ENCODE data around the gene COBL. TPM values are rescaled to one million over a fixed set of nuclear protein-coding genes. Genes with fewer than 3 reads are reported as not detected.

COBL gene
- total and polyA plus RNA-seq, 2 experiments from 2014 or later = not detected

- H3K9ac ChIP-seq = no peak overlapping the region
- H3K4me1 ChIP-seq (ENCODE audit: insufficient read depth) = no peaks in the 10 kb centered on the region
- no peak for DNase-seq
- H4K20me1 ChIP-seq (ENCODE audit: insufficient read depth) = no peaks in the 10 kb centered on the region
- H3K27me3 ChIP-seq (replicated peaks; ENCODE audit: insufficient read depth) = no peaks in the 10 kb centered on the region
- no peak overlapping the region for H3K27ac ChIP-seq
- no peak overlapping the region for H2AFZ ChIP-seq
- no peaks in the 10 kb centered on the region for H3K36me3 ChIP-seq (ENCODE audit: low read depth)
- no peaks in the 10 kb centered on the region for H3K79me2 ChIP-seq (ENCODE audit: insufficient read depth)
- in situ Hi-C loops (cut with MboI) = loop anchor here (10.0 kb wide), 1 partner anchor 339 kb away; no protein-coding TSS in a partner anchor
- H3K4me3 ChIP-seq = no peak overlapping the region
- no peak for TF ChIP-seq EZH2 (IDR thresholded peaks at IDR 0.05; ENCODE audit: insufficient read depth, poor library complexity, severe bottlenecking)
- TF ChIP-seq EZH2phosphoT487 (IDR thresholded peaks at IDR 0.05; ENCODE audit: insufficient read depth, low read depth) = no peak
- no peaks in the 10 kb centered on the region for H3F3A ChIP-seq (ENCODE audit: insufficient read depth)
- H3K9me3 ChIP-seq (ENCODE audit: low read depth) = no peaks in the 10 kb centered on the region
- H3K9me2 ChIP-seq (ENCODE audit: insufficient read depth) = no peaks in the 10 kb centered on the region
- WGBS, 2 experiments (ENCODE audit: low coverage in 1 of 2, low lambda C conversion rate in 2 of 2, missing lambda C conversion rate in 2 of 2) = 27% methylated on average over 4 of the region's 4 CpGs
- H3K4me2 ChIP-seq (ENCODE audit: unreplicated experiment) = no peak overlapping the region
Observed at GRCh38 chr7:51134013-51134441, 182.6 kb downstream of the COBL start.

DNA sequence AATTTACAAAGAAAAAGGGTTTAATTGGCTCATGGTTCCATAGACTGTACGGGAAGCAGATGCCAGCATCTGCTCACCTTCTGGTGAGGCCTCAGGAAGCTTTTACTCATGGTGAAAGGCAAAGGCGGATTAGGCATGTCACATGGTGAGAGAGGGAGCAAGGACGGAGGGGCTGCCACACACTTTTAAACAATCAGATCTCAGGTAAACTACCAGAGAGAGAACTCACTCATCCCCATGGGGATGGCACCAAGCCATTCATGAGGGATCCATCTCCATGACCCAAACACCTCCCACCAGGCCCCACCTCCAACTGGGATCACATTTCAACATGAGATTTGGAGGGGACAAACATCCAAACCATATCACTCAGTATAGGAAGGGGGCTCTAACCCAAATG, 183.9 kb downstream of the COBL start:
- no peak for TF ChIP-seq EZH2 (IDR thresholded peaks at IDR 0.05; ENCODE audit: insufficient read depth, poor library complexity, severe bottlenecking)
- TF ChIP-seq EZH2phosphoT487 (IDR thresholded peaks at IDR 0.05; ENCODE audit: insufficient read depth, low read depth) = no peak
- Histone ChIP-seq H4K20me1 (ENCODE audit: insufficient read depth) (no peaks in the 10 kb centered on the region), H3K9me2 (ENCODE audit: insufficient read depth) (no peaks in the 10 kb centered on the region), H2AFZ (no peak overlapping the region), H3K79me2 (ENCODE audit: insufficient read depth) (no peaks in the 10 kb centered on the region), H3K27ac (no peak overlapping the region), H3K9me3 (ENCODE audit: low read depth) (no peaks in the 10 kb centered on the region), H3K4me2 (ENCODE audit: unreplicated experiment) (no peak overlapping the region), H3K4me3 (no peak overlapping the region), H3K27me3 (replicated peaks; ENCODE audit: insufficient read depth) (no peaks in the 10 kb centered on the region), H3F3A (ENCODE audit: insufficient read depth) (no peaks in the 10 kb centered on the region), H3K4me1 (ENCODE audit: insufficient read depth) (no peaks in the 10 kb centered on the region), H3K9ac (no peak overlapping the region), H3K36me3 (ENCODE audit: low read depth) (no peaks in the 10 kb centered on the region)
- WGBS, 2 experiments (ENCODE audit: low coverage in 1 of 2, low lambda C conversion rate in 2 of 2, missing lambda C conversion rate in 2 of 2) = 77 to 90% methylated on average over 3 of the region's 3 CpGs
- DNase-seq = no peak
- in situ Hi-C loops (cut with MboI) = loop anchor here (10.0 kb wide), 1 partner anchor 338 kb away; no protein-coding TSS in a partner anchor

DNA sequence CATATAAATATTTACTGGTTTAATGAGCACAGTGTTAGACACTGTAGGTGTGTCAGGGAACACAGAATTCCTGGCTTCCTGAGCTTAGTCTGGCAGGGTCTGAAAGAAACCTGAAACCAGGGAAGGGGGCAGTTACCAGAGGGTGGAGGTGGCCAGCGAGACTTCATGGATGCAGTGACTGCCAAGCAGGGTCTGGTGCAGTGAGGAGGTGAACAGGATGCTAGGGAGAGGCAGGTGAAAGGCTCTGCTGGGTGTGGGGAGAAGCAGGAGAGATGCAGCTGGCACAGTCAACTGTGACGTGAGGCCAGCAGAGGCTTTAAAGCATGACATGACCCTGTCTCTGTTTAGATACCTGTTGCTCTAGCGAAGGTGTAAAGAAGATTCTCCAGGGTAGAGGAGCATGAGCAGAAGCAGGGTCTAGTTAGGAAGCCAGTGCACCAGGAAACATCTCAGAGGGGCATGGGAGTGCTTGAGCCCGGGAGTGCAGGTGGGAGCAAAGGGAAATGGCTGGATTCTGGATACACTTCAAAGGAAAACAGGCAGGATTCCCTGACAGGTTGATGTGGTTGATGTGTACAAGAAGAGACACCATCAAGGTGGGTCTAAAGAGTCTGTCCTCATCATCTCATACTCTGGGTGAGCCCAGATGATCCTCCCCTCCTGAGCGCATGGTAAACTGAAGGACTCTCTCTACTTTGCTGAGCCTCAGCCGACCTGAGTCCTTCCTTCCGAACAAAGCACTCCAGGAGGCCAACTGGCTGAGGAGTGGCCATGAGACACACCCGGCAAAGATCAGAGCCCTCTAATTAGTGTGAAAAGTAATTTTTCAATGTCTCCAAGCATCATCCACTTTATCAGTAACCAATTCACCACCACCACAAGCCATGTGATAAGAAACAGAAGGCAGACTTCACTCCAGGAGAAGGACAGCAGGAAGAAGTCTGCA, 186.8 kb downstream of the COBL start:
- H4K20me1 ChIP-seq (ENCODE audit: insufficient read depth) = no peaks in the 10 kb centered on the region
- DNase-seq = no peak
- no peaks in the 10 kb centered on the region for H3K4me1 ChIP-seq (ENCODE audit: insufficient read depth)
- no peak overlapping the region for H2AFZ ChIP-seq
- 47 to 56% methylated on average over 8 of the region's 8 CpGs for WGBS, 2 experiments (ENCODE audit: low coverage in 1 of 2, low lambda C conversion rate in 2 of 2, missing lambda C conversion rate in 2 of 2)
- no peaks in the 10 kb centered on the region for H3K9me3 ChIP-seq (ENCODE audit: low read depth)
- H3K9ac ChIP-seq = no peak overlapping the region
- no peaks in the 10 kb centered on the region for H3K9me2 ChIP-seq (ENCODE audit: insufficient read depth)
- no peaks in the 10 kb centered on the region for H3K27me3 ChIP-seq (replicated peaks; ENCODE audit: insufficient read depth)
- no peaks in the 10 kb centered on the region for H3K79me2 ChIP-seq (ENCODE audit: insufficient read depth)
- in situ Hi-C loops (cut with MboI) = loop anchor here (10.0 kb wide), 1 partner anchor 335 kb away; no protein-coding TSS in a partner anchor
- H3K36me3 ChIP-seq (ENCODE audit: low read depth) = no peaks in the 10 kb centered on the region
- no peak overlapping the region for H3K4me2 ChIP-seq (ENCODE audit: unreplicated experiment)
- H3K27ac ChIP-seq = no peak overlapping the region
- H3F3A ChIP-seq (ENCODE audit: insufficient read depth) = no peaks in the 10 kb centered on the region
- TF ChIP-seq EZH2 (IDR thresholded peaks at IDR 0.05; ENCODE audit: insufficient read depth, poor library complexity, severe bottlenecking) = no peak
- no peak for TF ChIP-seq EZH2phosphoT487 (IDR thresholded peaks at IDR 0.05; ENCODE audit: insufficient read depth, low read depth)
- no peak overlapping the region for H3K4me3 ChIP-seq

GRCh38 chr7:51128545-51129435, 187.8 kb downstream of the COBL start:
- no peak overlapping the region for H3K4me3 ChIP-seq
- WGBS, 2 experiments (ENCODE audit: low coverage in 1 of 2, low lambda C conversion rate in 2 of 2, missing lambda C conversion rate in 2 of 2) = 78 to 84% methylated on average over 16 of the region's 16 CpGs
- no peaks in the 10 kb centered on the region for H3K36me3 ChIP-seq (ENCODE audit: low read depth)
- no peak overlapping the region for H2AFZ ChIP-seq
- no peak overlapping the region for H3K4me2 ChIP-seq (ENCODE audit: unreplicated experiment)
- TF ChIP-seq EZH2phosphoT487 (IDR thresholded peaks at IDR 0.05; ENCODE audit: insufficient read depth, low read depth) = no peak
- in situ Hi-C loops (cut with MboI) = no loop called here
- no peaks in the 10 kb centered on the region for H3K9me2 ChIP-seq (ENCODE audit: insufficient read depth)
- peaks cover 7% of the 10 kb centered on the region for H3K4me1 ChIP-seq (ENCODE audit: insufficient read depth)
- no peaks in the 10 kb centered on the region for H3K27me3 ChIP-seq (replicated peaks; ENCODE audit: insufficient read depth)
- peaks cover 7% of the 10 kb centered on the region for H3F3A ChIP-seq (ENCODE audit: insufficient read depth)
- DNase-seq = no peak
- no peaks in the 10 kb centered on the region for H3K9me3 ChIP-seq (ENCODE audit: low read depth)
- H3K79me2 ChIP-seq (ENCODE audit: insufficient read depth) = no peaks in the 10 kb centered on the region
- H3K9ac ChIP-seq = no peak overlapping the region
- no peaks in the 10 kb centered on the region for H4K20me1 ChIP-seq (ENCODE audit: insufficient read depth)
- no peak overlapping the region for H3K27ac ChIP-seq

Measured in GM23248 (cell line).